ENCODE data around the gene ICE2.

The ICE2 gene

GRCh38 chr15:60513676-60514075 lies 34.7 kb upstream of the ICE2 start:
- Histone ChIP-seq H3K36me3 (ENCODE audit: control insufficient read depth, insufficient read depth, low read length) (peaks cover 5% of the 10 kb centered on the region), H3K4me1 (ENCODE audit: control insufficient read depth, insufficient read depth, low read length) (no peaks in the 10 kb centered on the region), H3K27me3 (ENCODE audit: control insufficient read depth, insufficient read depth, low read length) (no peaks in the 10 kb centered on the region), H3K9me3 (ENCODE audit: control insufficient read depth, insufficient read depth, low read length) (no peaks in the 10 kb centered on the region), H3K4me3 (ENCODE audit: low read depth, low read length) (no peak overlapping the region), H3K9ac (ENCODE audit: low read depth, low read length) (no peak overlapping the region)

GRCh38 chr15:60512937-60513336 lies 34.0 kb upstream of the ICE2 start:
- Histone ChIP-seq H3K9me3 (ENCODE audit: control insufficient read depth, insufficient read depth, low read length) (no peaks in the 10 kb centered on the region), H3K27me3 (ENCODE audit: control insufficient read depth, insufficient read depth, low read length) (no peaks in the 10 kb centered on the region), H3K9ac (ENCODE audit: low read depth, low read length) (no peak overlapping the region), H3K4me1 (ENCODE audit: control insufficient read depth, insufficient read depth, low read length) (no peaks in the 10 kb centered on the region), H3K4me3 (ENCODE audit: low read depth, low read length) (no peak overlapping the region), H3K36me3 (ENCODE audit: control insufficient read depth, insufficient read depth, low read length) (peaks cover 5% of the 10 kb centered on the region)

- Histone ChIP-seq H3K4me3 (ENCODE audit: low read depth, low read length) (no peak overlapping the region), H3K9ac (ENCODE audit: low read depth, low read length) (no peak overlapping the region)
These were observed 32.5 kb upstream of the ICE2 start for GRCh38 chr15:60511351-60512031.

GRCh38 chr15:60510006-60510405 lies 31.1 kb upstream of the ICE2 start:
- Histone ChIP-seq H3K27me3 (ENCODE audit: control insufficient read depth, insufficient read depth, low read length) (no peaks in the 10 kb centered on the region), H3K36me3 (ENCODE audit: control insufficient read depth, insufficient read depth, low read length) (peaks cover 5% of the 10 kb centered on the region), H3K9me3 (ENCODE audit: control insufficient read depth, insufficient read depth, low read length) (no peaks in the 10 kb centered on the region), H3K9ac (ENCODE audit: low read depth, low read length) (no peak overlapping the region), H3K4me1 (ENCODE audit: control insufficient read depth, insufficient read depth, low read length) (no peaks in the 10 kb centered on the region), H3K4me3 (ENCODE audit: low read depth, low read length) (no peak overlapping the region)

More at GRCh38 chr15:60511351-60512031, 32.5 kb upstream of the ICE2 start:
- peaks cover 5% of the 10 kb centered on the region for H3K36me3 ChIP-seq (ENCODE audit: control insufficient read depth, insufficient read depth, low read length)
- no peaks in the 10 kb centered on the region for H3K27me3 ChIP-seq (ENCODE audit: control insufficient read depth, insufficient read depth, low read length)
- H3K9me3 ChIP-seq (ENCODE audit: control insufficient read depth, insufficient read depth, low read length): no peaks in the 10 kb centered on the region
- H3K4me1 ChIP-seq (ENCODE audit: control insufficient read depth, insufficient read depth, low read length): no peaks in the 10 kb centered on the region

- Histone ChIP-seq H3K4me1 (ENCODE audit: control insufficient read depth, insufficient read depth, low read length) (no peaks in the 10 kb centered on the region), H3K9ac (ENCODE audit: low read depth, low read length) (no peak overlapping the region), H3K27me3 (ENCODE audit: control insufficient read depth, insufficient read depth, low read length) (no peaks in the 10 kb centered on the region), H3K9me3 (ENCODE audit: control insufficient read depth, insufficient read depth, low read length) (no peaks in the 10 kb centered on the region), H3K4me3 (ENCODE audit: low read depth, low read length) (no peak overlapping the region), H3K36me3 (ENCODE audit: control insufficient read depth, insufficient read depth, low read length) (peaks cover 5% of the 10 kb centered on the region)
These were observed 30.5 kb upstream of the ICE2 start for GRCh38 chr15:60509470-60509869.

- no peaks in the 10 kb centered on the region for H3K4me1 ChIP-seq (ENCODE audit: control insufficient read depth, insufficient read depth, low read length)
- no peak overlapping the region for H3K4me3 ChIP-seq (ENCODE audit: low read depth, low read length)
- peaks cover 5% of the 10 kb centered on the region for H3K36me3 ChIP-seq (ENCODE audit: control insufficient read depth, insufficient read depth, low read length)
These were observed 29.5 kb upstream of the ICE2 start for GRCh38 chr15:60508442-60508841.

GRCh38 chr15:60507596-60508424 lies 28.9 kb upstream of the ICE2 start:
- H3K36me3 ChIP-seq (ENCODE audit: control insufficient read depth, insufficient read depth, low read length): peaks cover 5% of the 10 kb centered on the region
- H3K9me3 ChIP-seq (ENCODE audit: control insufficient read depth, insufficient read depth, low read length): no peaks in the 10 kb centered on the region
- no peak overlapping the region for H3K4me3 ChIP-seq (ENCODE audit: low read depth, low read length)
- H3K9ac ChIP-seq (ENCODE audit: low read depth, low read length): no peak overlapping the region
- H3K4me1 ChIP-seq (ENCODE audit: control insufficient read depth, insufficient read depth, low read length): no peaks in the 10 kb centered on the region
- no peaks in the 10 kb centered on the region for H3K27me3 ChIP-seq (ENCODE audit: control insufficient read depth, insufficient read depth, low read length)

More at GRCh38 chr15:60508442-60508841, 29.5 kb upstream of the ICE2 start:
- no peaks in the 10 kb centered on the region for H3K9me3 ChIP-seq (ENCODE audit: control insufficient read depth, insufficient read depth, low read length)
- H3K27me3 ChIP-seq (ENCODE audit: control insufficient read depth, insufficient read depth, low read length): no peaks in the 10 kb centered on the region
- H3K9ac ChIP-seq (ENCODE audit: low read depth, low read length): no peak overlapping the region

GRCh38 chr15:60496853-60497252 lies 17.9 kb upstream of the ICE2 start:
- Histone ChIP-seq H3K4me3 (ENCODE audit: low read depth, low read length) (no peak overlapping the region), H3K9ac (ENCODE audit: low read depth, low read length) (no peak overlapping the region), H3K27me3 (ENCODE audit: control insufficient read depth, insufficient read depth, low read length) (no peaks in the 10 kb centered on the region), H3K36me3 (ENCODE audit: control insufficient read depth, insufficient read depth, low read length) (peaks cover 3% of the 10 kb centered on the region), H3K9me3 (ENCODE audit: control insufficient read depth, insufficient read depth, low read length) (no peaks in the 10 kb centered on the region), H3K4me1 (ENCODE audit: control insufficient read depth, insufficient read depth, low read length) (no peaks in the 10 kb centered on the region)

GRCh38 chr15:60494108-60494507 lies 15.2 kb upstream of the ICE2 start:
- H3K4me3 ChIP-seq (ENCODE audit: low read depth, low read length): no peak overlapping the region
- no peaks in the 10 kb centered on the region for H3K4me1 ChIP-seq (ENCODE audit: control insufficient read depth, insufficient read depth, low read length)
- H3K36me3 ChIP-seq (ENCODE audit: control insufficient read depth, insufficient read depth, low read length): no peaks in the 10 kb centered on the region
- no peaks in the 10 kb centered on the region for H3K27me3 ChIP-seq (ENCODE audit: control insufficient read depth, insufficient read depth, low read length)
- H3K9ac ChIP-seq (ENCODE audit: low read depth, low read length): no peak overlapping the region
- no peaks in the 10 kb centered on the region for H3K9me3 ChIP-seq (ENCODE audit: control insufficient read depth, insufficient read depth, low read length)

GRCh38 chr15:60493166-60493565 lies 14.2 kb upstream of the ICE2 start:
- Histone ChIP-seq H3K9me3 (ENCODE audit: control insufficient read depth, insufficient read depth, low read length) (no peaks in the 10 kb centered on the region), H3K4me1 (ENCODE audit: control insufficient read depth, insufficient read depth, low read length) (no peaks in the 10 kb centered on the region), H3K4me3 (ENCODE audit: low read depth, low read length) (no peak overlapping the region)

GRCh38 chr15:60486742-60487141 lies 7.8 kb upstream of the ICE2 start:
- Histone ChIP-seq H3K9me3 (ENCODE audit: control insufficient read depth, insufficient read depth, low read length) (no peaks in the 10 kb centered on the region), H3K4me1 (ENCODE audit: control insufficient read depth, insufficient read depth, low read length) (no peaks in the 10 kb centered on the region), H3K27me3 (ENCODE audit: control insufficient read depth, insufficient read depth, low read length) (no peaks in the 10 kb centered on the region), H3K36me3 (ENCODE audit: control insufficient read depth, insufficient read depth, low read length) (no peaks in the 10 kb centered on the region), H3K9ac (ENCODE audit: low read depth, low read length) (no peak overlapping the region), H3K4me3 (ENCODE audit: low read depth, low read length) (no peak overlapping the region)

More at GRCh38 chr15:60493166-60493565, 14.2 kb upstream of the ICE2 start:
- H3K27me3 ChIP-seq (ENCODE audit: control insufficient read depth, insufficient read depth, low read length): no peaks in the 10 kb centered on the region
- no peak overlapping the region for H3K9ac ChIP-seq (ENCODE audit: low read depth, low read length)
- no peaks in the 10 kb centered on the region for H3K36me3 ChIP-seq (ENCODE audit: control insufficient read depth, insufficient read depth, low read length)

Measured in iPS-15b (cell line).